Measurements from ENCODE around the gene POLDIP2.
"Not testable (repeated sequence)": the region's sequence is repeated elsewhere in the genome, so short reads cannot be mapped to it uniquely, and the experiment has no call there.

The POLDIP2 gene

DNA sequence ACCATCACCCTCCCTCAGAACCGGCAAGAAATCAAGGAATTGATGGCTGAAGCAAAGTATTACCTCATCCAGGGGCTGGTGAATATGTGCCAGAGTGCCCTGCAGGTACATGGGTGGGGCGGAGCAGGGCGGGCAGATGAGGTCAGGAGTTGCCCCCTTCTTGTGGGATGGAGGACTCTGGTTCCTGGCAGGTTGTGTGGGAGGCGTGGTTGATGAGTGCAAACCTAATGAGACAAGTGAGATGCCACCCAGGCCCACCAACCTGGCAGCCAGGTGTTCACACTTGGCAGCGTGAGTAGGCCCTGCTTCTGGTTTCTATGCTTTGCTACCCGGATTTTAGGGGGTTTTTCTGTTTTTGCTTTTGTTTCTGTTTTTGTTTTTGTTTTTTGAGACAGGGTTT is 17.0 kb downstream of the POLDIP2 start:
- Histone ChIP-seq H3K27ac (ENCODE audit: low read length) (no peak overlapping the region), H3K4me1 (ENCODE audit: low read length) (peaks cover 36% of the 10 kb centered on the region), H3K27me3 (replicated peaks; ENCODE audit: insufficient read depth, low read length) (no peaks in the 10 kb centered on the region), H4K20me1 (ENCODE audit: insufficient read depth, low read length) (no peaks in the 10 kb centered on the region), H3K79me2 (ENCODE audit: low read length) (peaks cover 29% of the 10 kb centered on the region), H3K9me2 (replicated peaks; ENCODE audit: insufficient read depth, low read length) (no peaks in the 10 kb centered on the region), H3K9me3 (replicated peaks; ENCODE audit: insufficient read depth, low read length) (no peaks in the 10 kb centered on the region), H3K9ac (ENCODE audit: low read length) (no peak overlapping the region), H3F3A (ENCODE audit: insufficient read depth, low read length) (peaks cover 22% of the 10 kb centered on the region), H3K4me2 (ENCODE audit: low read depth, low read length) (no peak overlapping the region), H3K36me3 (replicated peaks; ENCODE audit: insufficient read depth, low read length) (no peaks in the 10 kb centered on the region), H2AFZ (ENCODE audit: low read length) (no peak overlapping the region), H3K4me3 (ENCODE audit: low read length) (no peak overlapping the region)
- no peak for TF ChIP-seq EZH2 (optimal IDR thresholded peaks at IDR 0.05; ENCODE audit: low read depth, low read length)
- TF ChIP-seq, protein P1, sequence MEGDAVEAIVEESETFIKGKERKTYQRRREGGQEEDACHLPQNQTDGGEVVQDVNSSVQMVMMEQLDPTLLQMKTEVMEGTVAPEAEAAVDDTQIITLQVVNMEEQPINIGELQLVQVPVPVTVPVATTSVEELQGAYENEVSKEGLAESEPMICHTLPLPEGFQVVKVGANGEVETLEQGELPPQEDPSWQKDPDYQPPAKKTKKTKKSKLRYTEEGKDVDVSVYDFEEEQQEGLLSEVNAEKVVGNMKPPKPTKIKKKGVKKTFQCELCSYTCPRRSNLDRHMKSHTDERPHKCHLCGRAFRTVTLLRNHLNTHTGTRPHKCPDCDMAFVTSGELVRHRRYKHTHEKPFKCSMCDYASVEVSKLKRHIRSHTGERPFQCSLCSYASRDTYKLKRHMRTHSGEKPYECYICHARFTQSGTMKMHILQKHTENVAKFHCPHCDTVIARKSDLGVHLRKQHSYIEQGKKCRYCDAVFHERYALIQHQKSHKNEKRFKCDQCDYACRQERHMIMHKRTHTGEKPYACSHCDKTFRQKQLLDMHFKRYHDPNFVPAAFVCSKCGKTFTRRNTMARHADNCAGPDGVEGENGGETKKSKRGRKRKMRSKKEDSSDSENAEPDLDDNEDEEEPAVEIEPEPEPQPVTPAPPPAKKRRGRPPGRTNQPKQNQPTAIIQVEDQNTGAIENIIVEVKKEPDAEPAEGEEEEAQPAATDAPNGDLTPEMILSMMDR (IDR thresholded peaks at IDR 0.05; ENCODE audit: low read length): no peak
- TF ChIP-seq EZH2phosphoT487 (IDR thresholded peaks at IDR 0.05; ENCODE audit: low read length): no peak
- DNase-seq: no peak

DNA sequence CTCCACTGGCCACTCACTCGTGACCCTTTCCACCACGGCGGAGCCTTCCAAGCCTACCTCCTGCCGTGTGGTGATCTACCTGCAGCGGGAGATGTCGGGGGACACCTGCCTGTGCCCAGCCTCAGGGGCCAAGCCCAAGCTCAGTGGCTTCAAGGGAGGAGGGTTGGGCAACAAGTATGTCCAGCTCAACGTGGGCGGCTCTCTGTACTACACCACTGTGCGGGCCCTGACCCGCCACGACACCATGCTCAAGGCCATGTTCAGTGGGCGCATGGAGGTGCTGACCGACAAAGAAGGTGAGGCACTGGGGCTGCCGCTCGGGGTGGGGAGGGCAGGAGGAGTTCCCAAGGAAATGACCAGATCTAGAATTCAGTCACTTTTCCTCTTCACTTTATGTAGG is 17.9 kb downstream of the POLDIP2 start:
- Histone ChIP-seq H3K27ac (ENCODE audit: low read length) (no peak overlapping the region), H3K27me3 (replicated peaks; ENCODE audit: insufficient read depth, low read length) (no peaks in the 10 kb centered on the region), H3K4me1 (ENCODE audit: low read length) (peaks cover 29% of the 10 kb centered on the region), H3K9ac (ENCODE audit: low read length) (no peak overlapping the region), H3K4me2 (ENCODE audit: low read depth, low read length) (no peak overlapping the region), H3K9me2 (replicated peaks; ENCODE audit: insufficient read depth, low read length) (no peaks in the 10 kb centered on the region), H3K79me2 (ENCODE audit: low read length) (peaks cover 36% of the 10 kb centered on the region), H3K9me3 (replicated peaks; ENCODE audit: insufficient read depth, low read length) (no peaks in the 10 kb centered on the region), H3K4me3 (ENCODE audit: low read length) (no peak overlapping the region), H3K36me3 (replicated peaks; ENCODE audit: insufficient read depth, low read length) (no peaks in the 10 kb centered on the region), H4K20me1 (ENCODE audit: insufficient read depth, low read length) (no peaks in the 10 kb centered on the region), H3F3A (ENCODE audit: insufficient read depth, low read length) (peaks cover 17% of the 10 kb centered on the region), H2AFZ (ENCODE audit: low read length) (no peak overlapping the region)
- DNase-seq: no peak
- TF ChIP-seq, protein P1 (IDR thresholded peaks at IDR 0.05; ENCODE audit: low read length): no peak
- TF ChIP-seq EZH2 (optimal IDR thresholded peaks at IDR 0.05; ENCODE audit: low read depth, low read length) (no peak), EZH2phosphoT487 (IDR thresholded peaks at IDR 0.05; ENCODE audit: low read length) (no peak)

DNA sequence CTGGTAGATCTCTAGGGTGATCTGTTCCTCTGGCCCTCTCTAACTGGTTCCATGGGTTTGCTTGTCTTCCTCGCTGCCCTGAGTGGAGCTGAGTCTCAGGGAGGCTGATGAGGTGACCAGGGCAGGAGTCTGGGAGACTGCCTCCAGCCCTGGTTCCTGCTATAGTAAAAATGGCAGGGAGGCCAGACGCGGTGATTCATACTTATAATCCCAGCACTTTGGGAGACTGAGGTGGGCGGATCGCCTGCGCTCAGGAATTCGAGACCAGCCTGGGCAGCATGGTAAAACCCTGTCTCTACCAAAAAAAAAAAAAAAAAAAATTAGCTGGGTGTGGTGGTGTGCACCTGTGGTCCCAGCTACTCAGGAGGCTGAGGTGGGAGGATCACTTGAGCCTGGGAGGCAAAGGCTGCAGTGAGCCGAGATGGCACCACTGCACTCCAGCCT is 18.5 kb downstream of the POLDIP2 start:
- H3K9me3 ChIP-seq (replicated peaks; ENCODE audit: insufficient read depth, low read length); DNase-seq; H3K36me3 ChIP-seq (replicated peaks; ENCODE audit: insufficient read depth, low read length); H3K4me2 ChIP-seq (ENCODE audit: low read depth, low read length); H3K27ac ChIP-seq (ENCODE audit: low read length); H2AFZ ChIP-seq (ENCODE audit: low read length); H3K27me3 ChIP-seq (replicated peaks; ENCODE audit: insufficient read depth, low read length); H3K9me2 ChIP-seq (replicated peaks; ENCODE audit: insufficient read depth, low read length); H3K9ac ChIP-seq (ENCODE audit: low read length); H3K4me3 ChIP-seq (ENCODE audit: low read length); H4K20me1 ChIP-seq (ENCODE audit: insufficient read depth, low read length): not testable (repeated sequence)
- Histone ChIP-seq H3K79me2 (ENCODE audit: low read length) (peaks cover 43% of the 10 kb centered on the region), H3K4me1 (ENCODE audit: low read length) (peaks cover 28% of the 10 kb centered on the region), H3F3A (ENCODE audit: insufficient read depth, low read length) (peaks cover 11% of the 10 kb centered on the region)

DNA sequence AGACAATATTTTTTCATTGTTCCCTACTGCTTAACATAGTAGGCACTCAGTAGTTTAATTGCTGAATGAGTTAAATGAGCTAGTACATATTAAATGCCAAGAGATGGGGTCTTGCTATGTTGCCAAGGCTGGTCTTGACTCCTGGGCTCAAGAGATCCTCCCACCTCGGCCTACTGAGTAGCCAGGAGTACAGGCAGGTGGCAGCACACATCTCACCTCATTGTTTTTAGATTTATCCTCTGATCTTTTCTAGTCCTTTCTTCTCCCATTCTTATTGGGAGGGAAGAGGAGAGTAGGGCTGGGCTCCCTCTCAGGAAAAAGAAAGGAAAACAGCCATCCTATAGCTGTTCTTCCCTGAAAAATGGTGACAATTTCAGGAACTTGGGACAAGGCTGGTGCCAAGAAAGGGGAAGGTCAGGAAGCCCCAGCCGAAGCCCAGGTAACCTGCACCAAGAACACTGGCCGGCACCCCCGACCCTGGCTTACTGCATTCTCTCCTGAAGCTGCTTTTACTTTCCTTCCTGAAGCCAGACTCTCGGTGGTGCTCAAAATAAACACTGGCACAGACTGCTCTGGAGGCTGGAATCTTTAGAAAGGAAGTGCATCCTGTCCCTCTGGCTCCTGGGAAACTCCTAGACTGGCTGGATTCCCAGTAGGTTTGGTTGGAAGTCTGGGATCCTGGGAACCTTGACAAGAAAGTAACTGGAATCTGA is 19.1 kb downstream of the POLDIP2 start:
- DNase-seq: no peak
- Histone ChIP-seq H3K9ac (ENCODE audit: low read length) (no peak overlapping the region), H3F3A (ENCODE audit: insufficient read depth, low read length) (peaks cover 7% of the 10 kb centered on the region), H3K4me2 (ENCODE audit: low read depth, low read length) (no peak overlapping the region), H3K27ac (ENCODE audit: low read length) (no peak overlapping the region), H3K79me2 (ENCODE audit: low read length) (peaks cover 48% of the 10 kb centered on the region), H3K36me3 (replicated peaks; ENCODE audit: insufficient read depth, low read length) (no peaks in the 10 kb centered on the region), H3K4me3 (ENCODE audit: low read length) (no peak overlapping the region), H3K4me1 (ENCODE audit: low read length) (peaks cover 24% of the 10 kb centered on the region), H3K27me3 (replicated peaks; ENCODE audit: insufficient read depth, low read length) (no peaks in the 10 kb centered on the region), H3K9me2 (replicated peaks; ENCODE audit: insufficient read depth, low read length) (no peaks in the 10 kb centered on the region), H3K9me3 (replicated peaks; ENCODE audit: insufficient read depth, low read length) (no peaks in the 10 kb centered on the region), H4K20me1 (ENCODE audit: insufficient read depth, low read length) (no peaks in the 10 kb centered on the region), H2AFZ (ENCODE audit: low read length) (no peak overlapping the region)
- no peak for TF ChIP-seq EZH2phosphoT487 (IDR thresholded peaks at IDR 0.05; ENCODE audit: low read length)
- TF ChIP-seq, protein P1 (IDR thresholded peaks at IDR 0.05; ENCODE audit: low read length): no peak
- TF ChIP-seq EZH2 (optimal IDR thresholded peaks at IDR 0.05; ENCODE audit: low read depth, low read length): no peak
